GM12873 (cell line): Measurements from ENCODE around the gene PAX3.

Experiments
- TF ChIP-seq, protein P1 (sequence below): IDR thresholded peaks from 2 replicates; pipeline ENCODE4 v1.5.1; 2012; ENCODE audit warnings: low read depth, mild to moderate bottlenecking, moderate library complexity, low read length, control low read depth; ENCODE audit not compliant: insufficient read depth; ENCODE audit errors: missing control alignments

The PAX3 gene

DNA sequence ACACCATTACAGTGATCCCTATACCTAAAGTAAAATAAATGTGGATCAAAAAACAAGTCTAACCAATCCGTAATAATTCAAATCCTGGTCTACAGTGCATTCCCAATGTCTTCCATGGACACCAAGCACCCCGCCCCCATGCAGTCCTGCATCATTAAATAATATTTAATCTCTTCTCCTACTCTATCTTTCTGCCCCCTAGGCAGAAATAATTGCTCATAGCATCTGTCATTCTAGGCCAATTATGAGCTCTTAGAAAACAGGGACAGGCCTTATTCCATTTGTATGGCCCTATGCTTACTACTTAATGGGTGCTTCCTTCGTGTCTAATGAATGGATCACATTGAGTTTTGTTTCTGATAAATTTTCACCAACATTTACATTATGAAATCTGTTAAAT is 66.4 kb downstream of the PAX3 start:
- TF ChIP-seq, protein P1, sequence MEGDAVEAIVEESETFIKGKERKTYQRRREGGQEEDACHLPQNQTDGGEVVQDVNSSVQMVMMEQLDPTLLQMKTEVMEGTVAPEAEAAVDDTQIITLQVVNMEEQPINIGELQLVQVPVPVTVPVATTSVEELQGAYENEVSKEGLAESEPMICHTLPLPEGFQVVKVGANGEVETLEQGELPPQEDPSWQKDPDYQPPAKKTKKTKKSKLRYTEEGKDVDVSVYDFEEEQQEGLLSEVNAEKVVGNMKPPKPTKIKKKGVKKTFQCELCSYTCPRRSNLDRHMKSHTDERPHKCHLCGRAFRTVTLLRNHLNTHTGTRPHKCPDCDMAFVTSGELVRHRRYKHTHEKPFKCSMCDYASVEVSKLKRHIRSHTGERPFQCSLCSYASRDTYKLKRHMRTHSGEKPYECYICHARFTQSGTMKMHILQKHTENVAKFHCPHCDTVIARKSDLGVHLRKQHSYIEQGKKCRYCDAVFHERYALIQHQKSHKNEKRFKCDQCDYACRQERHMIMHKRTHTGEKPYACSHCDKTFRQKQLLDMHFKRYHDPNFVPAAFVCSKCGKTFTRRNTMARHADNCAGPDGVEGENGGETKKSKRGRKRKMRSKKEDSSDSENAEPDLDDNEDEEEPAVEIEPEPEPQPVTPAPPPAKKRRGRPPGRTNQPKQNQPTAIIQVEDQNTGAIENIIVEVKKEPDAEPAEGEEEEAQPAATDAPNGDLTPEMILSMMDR: no peak

GRCh38 chr2:222228054-222228453 is 70.7 kb downstream of the PAX3 start:
- TF ChIP-seq, protein P1: no peak

DNA sequence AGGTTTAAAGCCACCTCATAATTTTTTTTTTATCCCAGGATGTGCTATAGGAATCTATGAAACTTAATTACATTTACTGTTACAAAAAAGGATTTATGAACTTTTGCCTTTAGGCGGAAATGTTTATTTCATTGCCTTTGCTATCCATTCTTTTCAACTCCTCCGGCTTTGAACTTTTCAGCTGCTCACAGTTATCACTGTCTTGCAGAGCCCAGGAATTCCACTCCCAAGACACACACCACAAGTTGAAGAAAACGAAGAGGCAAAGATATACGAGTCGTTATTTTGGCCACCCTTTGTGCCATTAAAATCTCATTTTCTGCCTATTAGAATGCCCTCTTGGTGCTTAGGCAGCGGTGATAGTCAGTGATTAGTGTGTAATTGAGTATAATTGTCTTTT is 80.0 kb downstream of the PAX3 start:
- TF ChIP-seq, protein P1: no peak

- TF ChIP-seq, protein P1: no peak
Measured at GRCh38 chr2:222217712-222218111, 81.1 kb downstream of the PAX3 start.

DNA sequence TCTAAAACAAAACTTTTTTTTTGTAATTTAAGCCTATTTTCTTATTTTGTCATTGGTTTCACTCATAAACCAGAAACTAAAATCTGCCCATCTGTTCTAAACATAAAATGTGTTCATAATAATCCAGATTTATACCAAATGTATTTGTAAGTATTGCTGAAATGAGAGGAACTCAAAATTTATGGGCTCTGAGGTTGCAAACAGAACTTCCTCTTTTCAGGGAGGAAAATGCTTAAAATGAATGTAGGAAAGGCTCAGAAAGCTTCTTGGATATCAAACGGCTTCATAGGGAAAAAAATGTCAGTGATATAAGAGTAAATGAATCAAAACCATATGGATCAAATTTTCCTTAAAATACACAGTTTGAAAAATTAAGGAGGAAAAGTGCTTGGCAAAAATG is 83.9 kb downstream of the PAX3 start:
- TF ChIP-seq, protein P1: no peak

DNA sequence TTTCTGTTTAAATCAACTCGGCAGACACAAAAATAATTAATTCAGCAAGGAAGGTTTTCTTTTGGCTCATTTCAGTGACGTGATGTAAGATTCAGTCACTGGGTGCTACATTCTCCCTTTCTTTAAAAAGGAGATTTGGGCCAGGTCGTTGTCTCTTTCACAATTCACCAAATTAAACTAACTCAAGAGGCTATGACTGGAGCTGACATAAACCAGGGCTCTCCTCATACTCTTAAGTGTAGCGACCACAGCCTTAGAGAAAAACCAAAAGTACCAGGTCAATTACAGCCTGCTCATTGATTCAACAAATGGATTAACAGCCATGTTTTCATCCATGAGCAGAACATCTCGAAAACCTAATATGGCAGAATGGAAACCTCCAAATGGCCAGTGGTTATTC is 85.7 kb downstream of the PAX3 start:
- TF ChIP-seq, protein P1: no peak

GRCh38 chr2:222212571-222212970 is 86.2 kb downstream of the PAX3 start:
- TF ChIP-seq, protein P1: no peak
